Tibial nerve (tissue), 4 donors: ENCODE results near the gene KCNJ6.

ENCODE experiments used
- CTCF ChIP-seq, 5 experiments: fragments of 200-600 bp in 3 of 5; fragments of 450-650 bp in 2 of 5; sonication (generic) in 3 of 5; IDR thresholded peaks; one replicate each; pipeline ENCODE4 v1.5.1; 2016 to 2019; ENCODE audit warnings: antibody characterized with exemption in 5 of 5, mild to moderate bottlenecking in 3 of 5, moderate library complexity in 2 of 5
- EP300 ChIP-seq, 2 donors: sonication (generic); formaldehyde crosslinking; IDR thresholded peaks; one replicate each; pipeline ENCODE4 v1.6.1; 2017; ENCODE audit warnings: antibody characterized with exemption in 2 of 2, mild to moderate bottlenecking in 1 of 2
- POLR2A ChIP-seq, 2 donors: fragments of 450-650 bp; IDR thresholded peaks; one replicate each; pipeline ENCODE4 v1.6.1; 2017; ENCODE audit warnings: antibody characterized with exemption in 2 of 2, mild to moderate bottlenecking in 2 of 2, moderate library complexity in 2 of 2

GRCh38 chr21:37828556-37828955, 87.7 kb downstream of the KCNJ6 start:
- no peak for TF ChIP-seq POLR2A (IDR thresholded peaks at IDR 0.05)
- no peak for TF ChIP-seq CTCF (IDR thresholded peaks at IDR 0.05)
- TF ChIP-seq EP300 (IDR thresholded peaks at IDR 0.05) = no peak
